T-helper 2 cell treated with Interferon-gamma antibody and Interleukin-4, amounts not matched to agents 5 μg/mL and 100 μg/mL, for 36 hours (primary cell): ENCODE measurements around the gene NDST1.

Experiments
- DNase-seq: peaks from one replicate; pipeline ENCODE4 v3.0.0; 2021; ENCODE audit warnings: low spot score
- H3K27ac Mint-ChIP-seq: one replicate; pipeline ENCODE4 v1.8.0; 2021; ENCODE audit warnings: mild to moderate bottlenecking, mixed read lengths
- H3K27me3 Mint-ChIP-seq: one replicate; pipeline ENCODE4 v1.8.0; 2021; ENCODE audit warnings: low read depth, mixed read lengths
- H3K36me3 Mint-ChIP-seq: one replicate; pipeline ENCODE4 v1.8.0; 2021; ENCODE audit warnings: low read depth, mixed read lengths
- H3K4me1 Mint-ChIP-seq: one replicate; pipeline ENCODE4 v1.8.0; 2021; ENCODE audit warnings: low read depth, mixed read lengths
- H3K4me3 Mint-ChIP-seq: one replicate; pipeline ENCODE4 v1.8.0; 2022; ENCODE audit warnings: mild to moderate bottlenecking, moderate library complexity, mixed read lengths
- H3K9me3 Mint-ChIP-seq: one replicate; pipeline ENCODE4 v1.8.0; 2021; ENCODE audit warnings: mixed read lengths

The NDST1 gene

GRCh38 chr5:150576449-150576949, 68.6 kb downstream of the NDST1 start:
- no peak overlapping the region for H3K4me3 Mint-ChIP-seq
- no peaks in the 10 kb centered on the region for H3K4me1 Mint-ChIP-seq
- no peak for DNase-seq
- no peaks in the 10 kb centered on the region for H3K36me3 Mint-ChIP-seq
- H3K27ac Mint-ChIP-seq = no peak overlapping the region
- H3K9me3 Mint-ChIP-seq = no peaks in the 10 kb centered on the region
- H3K27me3 Mint-ChIP-seq = peaks cover 1% of the 10 kb centered on the region

GRCh38 chr5:150577378-150578139, 69.6 kb downstream of the NDST1 start:
- Mint-ChIP-seq H3K4me3 (no peak overlapping the region), H3K9me3 (no peaks in the 10 kb centered on the region), H3K27me3 (peaks cover 7% of the 10 kb centered on the region), H3K4me1 (no peaks in the 10 kb centered on the region), H3K27ac (no peak overlapping the region), H3K36me3 (no peaks in the 10 kb centered on the region)
- no peak for DNase-seq

GRCh38 chr5:150578781-150579461, 71.0 kb downstream of the NDST1 start:
- Mint-ChIP-seq H3K4me3 (no peak overlapping the region), H3K9me3 (no peaks in the 10 kb centered on the region), H3K36me3 (no peaks in the 10 kb centered on the region), H3K27ac (no peak overlapping the region), H3K4me1 (no peaks in the 10 kb centered on the region), H3K27me3 (peaks cover 7% of the 10 kb centered on the region)
- no peak for DNase-seq

- H3K36me3 Mint-ChIP-seq = no peaks in the 10 kb centered on the region
- H3K27ac Mint-ChIP-seq = no peak overlapping the region
- peaks cover 7% of the 10 kb centered on the region for H3K27me3 Mint-ChIP-seq
- no peaks in the 10 kb centered on the region for H3K4me1 Mint-ChIP-seq
- DNase-seq = no peak
- H3K9me3 Mint-ChIP-seq = no peaks in the 10 kb centered on the region
- H3K4me3 Mint-ChIP-seq = no peak overlapping the region
Observed at GRCh38 chr5:150579462-150580400, 71.8 kb downstream of the NDST1 start.

- Mint-ChIP-seq H3K4me3 (no peak overlapping the region), H3K4me1 (no peaks in the 10 kb centered on the region), H3K27me3 (peaks cover 7% of the 10 kb centered on the region), H3K9me3 (no peaks in the 10 kb centered on the region), H3K27ac (no peak overlapping the region), H3K36me3 (no peaks in the 10 kb centered on the region)
- no peak for DNase-seq
Observed at GRCh38 chr5:150580917-150581316, 73.0 kb downstream of the NDST1 start.

GRCh38 chr5:150582241-150583109, 74.5 kb downstream of the NDST1 start:
- no peak overlapping the region for H3K27ac Mint-ChIP-seq
- no peaks in the 10 kb centered on the region for H3K36me3 Mint-ChIP-seq
- no peaks in the 10 kb centered on the region for H3K4me1 Mint-ChIP-seq
- H3K9me3 Mint-ChIP-seq = no peaks in the 10 kb centered on the region
- H3K27me3 Mint-ChIP-seq = peaks cover 7% of the 10 kb centered on the region
- H3K4me3 Mint-ChIP-seq = no peak overlapping the region
- no peak for DNase-seq

- no peak overlapping the region for H3K27ac Mint-ChIP-seq
- H3K4me1 Mint-ChIP-seq = no peaks in the 10 kb centered on the region
- H3K36me3 Mint-ChIP-seq = no peaks in the 10 kb centered on the region
- no peak overlapping the region for H3K4me3 Mint-ChIP-seq
- no peaks in the 10 kb centered on the region for H3K9me3 Mint-ChIP-seq
- DNase-seq = no peak
- peaks cover 7% of the 10 kb centered on the region for H3K27me3 Mint-ChIP-seq
Observed at GRCh38 chr5:150583541-150584225, 75.8 kb downstream of the NDST1 start.

- Mint-ChIP-seq H3K36me3 (no peaks in the 10 kb centered on the region), H3K4me3 (no peak overlapping the region), H3K27ac (no peak overlapping the region), H3K4me1 (no peaks in the 10 kb centered on the region), H3K9me3 (no peaks in the 10 kb centered on the region), H3K27me3 (peaks cover 7% of the 10 kb centered on the region)
- no peak for DNase-seq
Observed at GRCh38 chr5:150584556-150585335, 76.8 kb downstream of the NDST1 start.

GRCh38 chr5:150585781-150586341, 77.9 kb downstream of the NDST1 start:
- H3K9me3 Mint-ChIP-seq = no peaks in the 10 kb centered on the region

GRCh38 chr5:150587016-150587415, 79.1 kb downstream of the NDST1 start:
- Mint-ChIP-seq H3K4me1 (no peaks in the 10 kb centered on the region), H3K27me3 (peaks cover under 1% of the 10 kb centered on the region), H3K4me3 (no peak overlapping the region), H3K9me3 (no peaks in the 10 kb centered on the region), H3K27ac (no peak overlapping the region), H3K36me3 (no peaks in the 10 kb centered on the region)
- no peak for DNase-seq

More at GRCh38 chr5:150585781-150586341, 77.9 kb downstream of the NDST1 start:
- no peak for DNase-seq
- peaks cover 7% of the 10 kb centered on the region for H3K27me3 Mint-ChIP-seq
- no peak overlapping the region for H3K27ac Mint-ChIP-seq
- H3K36me3 Mint-ChIP-seq = no peaks in the 10 kb centered on the region
- H3K4me1 Mint-ChIP-seq = no peaks in the 10 kb centered on the region
- H3K4me3 Mint-ChIP-seq = no peak overlapping the region

GRCh38 chr5:150587856-150588595, 80.1 kb downstream of the NDST1 start:
- no peak for DNase-seq
- Mint-ChIP-seq H3K36me3 (no peaks in the 10 kb centered on the region), H3K4me1 (no peaks in the 10 kb centered on the region)

More at GRCh38 chr5:150587856-150588595, 80.1 kb downstream of the NDST1 start:
- Mint-ChIP-seq H3K27me3 (no peaks in the 10 kb centered on the region), H3K4me3 (no peak overlapping the region), H3K27ac (no peak overlapping the region), H3K9me3 (no peaks in the 10 kb centered on the region)
